ENCODE results near the gene CCDC172. TPM values are rescaled to one million over a fixed set of nuclear protein-coding genes. Genes with fewer than 3 reads are reported as not detected.

CCDC172 gene
- total and polyA plus RNA-seq, 2 of the 4 experiments (the other 2 are of a cell fraction), result not detected

- Histone ChIP-seq H3K18ac (ENCODE audit: low read depth, low read length) (no peak overlapping the region), H3K23ac (ENCODE audit: low read depth, low read length) (no peak overlapping the region), H2BK20ac (ENCODE audit: low read depth, low read length) (no peak overlapping the region), H2AK9ac (replicated peaks; ENCODE audit: low read depth, low read length, poor library complexity) (no peak overlapping the region), H4K8ac (ENCODE audit: low read depth in 2 of 2, low read length in 2 of 2) (no peak overlapping the region), H3K79me1 (ENCODE audit: low read depth in 1 of 2, low read length in 2 of 2) (no peaks in the 10 kb centered on the region), H3K4me1 (ENCODE audit: control insufficient read depth, insufficient read depth, low read length) (no peaks in the 10 kb centered on the region), H3K9me1 (ENCODE audit: insufficient read depth, low read length) (no peaks in the 10 kb centered on the region), H2BK120ac (ENCODE audit: low read depth, low read length) (no peak overlapping the region), H3K14ac (replicated peaks; ENCODE audit: low read depth, low read length) (no peak overlapping the region), H4K5ac (ENCODE audit: low read depth, low read length) (no peak overlapping the region), H3K56ac (ENCODE audit: extremely low read depth, insufficient read depth, low read length) (no peak overlapping the region), H3K4me3 (ENCODE audit: insufficient read depth, low read depth, low read length) (no peak overlapping the region), H4K20me1 (ENCODE audit: insufficient read depth, low read length) (no peaks in the 10 kb centered on the region), H3K4ac (ENCODE audit: low read depth, low read length) (no peak overlapping the region), H3K4me2 (ENCODE audit: low read depth, low read length) (no peak overlapping the region), H3K27me3 (ENCODE audit: control insufficient read depth, insufficient read depth, low read length) (no peaks in the 10 kb centered on the region), H4K91ac (ENCODE audit: insufficient read depth, low read depth, low read length) (no peak overlapping the region), H3K9ac (ENCODE audit: low read depth, low read length) (no peak overlapping the region), H3K9me3 (ENCODE audit: control insufficient read depth, insufficient read depth, low read length) (no peaks in the 10 kb centered on the region), H2AK5ac (ENCODE audit: low read depth, low read length) (no peak overlapping the region), H3K27ac (ENCODE audit: insufficient read depth, low read length) (no peak overlapping the region), H2BK5ac (ENCODE audit: low read depth, low read length, poor library complexity, severe bottlenecking) (no peak overlapping the region), H2AFZ (replicated peaks; ENCODE audit: low read length, poor library complexity) (no peak overlapping the region), H3K36me3 (ENCODE audit: control insufficient read depth, insufficient read depth, low read length) (no peaks in the 10 kb centered on the region), H2BK15ac (ENCODE audit: low read depth, low read length) (no peak overlapping the region)
- ATAC-seq (ENCODE audit: low read depth), result no peak
- CTCF ChIA-PET, result no interaction called here
- POLR2A ChIA-PET (ENCODE audit: unreplicated experiment), result no interaction called here
- dilution Hi-C loops (cut with HindIII; ENCODE audit: low sequenced_read_pairs, unreplicated experiment) (no loop called here), intact Hi-C loops (cut with micrococcal nuclease) (no loop called here), in situ Hi-C loops (cut with MboI; ENCODE audit: low sequenced_read_pairs) (no loop called here)
- DNase-seq, result no peak
- no TSS peak for BruUV-seq (replicated peaks)
- TF ChIP-seq RAD21 (IDR thresholded peaks at IDR 0.05; ENCODE audit: low read length), result no peak
- no peak for TF ChIP-seq MAFK (IDR thresholded peaks at IDR 0.05; ENCODE audit: low read depth, low read length)
- no peak for TF ChIP-seq MXI1 (IDR thresholded peaks at IDR 0.05; ENCODE audit: borderline replicate concordance, low read depth, low read length)
- no peak for TF ChIP-seq CEBPB (IDR thresholded peaks at IDR 0.05; ENCODE audit: low read depth, low read length)
- no peak for TF ChIP-seq ELK1 (IDR thresholded peaks at IDR 0.05; ENCODE audit: borderline replicate concordance, low read depth, low read length)
- TF ChIP-seq BHLHE40 (IDR thresholded peaks at IDR 0.05; ENCODE audit: low read depth, low read length), result no peak
- WGBS, 2 experiments (ENCODE audit: extremely low coverage in 2 of 2, insufficient read length in 1 of 2), result no CpG with 5 or more reads among the region's 2 CpGs
These were observed 12.3 kb upstream of the CCDC172 start for GRCh38 chr10:116311706-116312490.

Measured in IMR-90 (cell line).